Activated CD4-positive, alpha-beta T cell treated with anti-CD3 and anti-CD28 coated beads, Interleukin-2, amount 50 U/mL, for 4 hours (primary cell): ENCODE results near the gene CD81.
"Not testable (repeated sequence)": the region's sequence is repeated elsewhere in the genome, so short reads cannot be mapped to it uniquely, and the experiment has no call there.

Source experiments
- DNase-seq, 2 experiments: peaks; one replicate each; pipeline ENCODE4 v3.0.0-alpha.2; 2020

CD81 gene

GRCh38 chr11:2357651-2358050, 19.5 kb upstream of the CD81 start:
- not testable (repeated sequence) for DNase-seq

DNA sequence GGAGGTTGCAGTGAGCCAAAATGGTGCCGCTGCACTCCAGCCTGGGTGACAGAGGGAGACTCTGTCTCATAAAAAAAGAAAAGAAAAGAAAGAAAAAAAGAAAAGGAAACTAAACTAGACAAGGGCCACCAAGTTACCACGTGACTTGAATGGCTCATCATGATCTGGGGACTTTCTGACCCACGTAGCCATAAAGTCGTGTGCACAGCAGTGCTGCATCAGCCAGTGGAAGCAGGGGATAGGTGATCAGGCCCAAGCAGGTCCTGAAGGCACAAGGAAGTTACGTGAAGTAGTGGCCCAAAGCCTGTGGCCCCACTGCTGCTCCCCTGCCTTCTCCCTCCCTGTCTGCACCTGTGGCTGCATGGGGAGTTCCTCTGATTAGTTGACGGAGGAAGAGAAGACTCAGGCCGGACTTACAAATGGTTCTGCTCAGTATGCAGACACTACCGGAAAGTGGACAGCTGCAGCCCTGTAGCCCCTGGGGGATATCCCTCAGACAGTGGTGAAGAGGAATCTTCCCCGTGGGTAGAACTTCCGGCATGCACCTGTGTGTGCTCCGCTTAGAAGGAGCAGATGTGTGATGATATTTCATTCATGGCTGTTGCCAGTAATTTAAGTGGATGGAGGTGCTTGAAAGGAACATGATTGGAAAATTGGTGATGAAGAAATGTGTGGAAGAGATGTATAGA, 18.2 kb upstream of the CD81 start:
- DNase-seq = no peak

GRCh38 chr11:2359557-2359956, 17.6 kb upstream of the CD81 start:
- no peak for DNase-seq

- DNase-seq = no peak
Measured at GRCh38 chr11:2360081-2360642, 16.9 kb upstream of the CD81 start.

DNA sequence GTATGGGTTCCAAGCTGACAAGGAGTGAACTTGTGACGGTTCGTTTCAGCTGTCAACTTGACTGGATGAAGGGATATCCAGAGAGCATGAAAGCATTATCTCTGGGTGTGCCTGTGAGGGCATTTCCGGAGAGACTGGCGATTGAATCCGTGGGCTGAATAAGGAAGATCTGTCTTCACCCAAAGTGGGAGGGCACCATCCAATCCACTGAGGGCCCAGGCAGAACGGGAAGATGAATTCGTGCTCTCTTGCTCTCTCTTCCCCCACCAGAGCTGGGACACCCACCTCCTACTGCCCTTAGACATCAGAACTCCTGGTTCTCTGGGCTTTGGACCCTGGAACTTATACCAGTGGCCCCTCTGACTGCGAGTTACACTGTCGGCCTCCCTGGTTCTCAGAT, 15.5 kb upstream of the CD81 start:
- no peak for DNase-seq

GRCh38 chr11:2362414-2362813, 14.7 kb upstream of the CD81 start:
- DNase-seq = no peak

GRCh38 chr11:2363130-2363529, 14.0 kb upstream of the CD81 start:
- DNase-seq = no peak

DNA sequence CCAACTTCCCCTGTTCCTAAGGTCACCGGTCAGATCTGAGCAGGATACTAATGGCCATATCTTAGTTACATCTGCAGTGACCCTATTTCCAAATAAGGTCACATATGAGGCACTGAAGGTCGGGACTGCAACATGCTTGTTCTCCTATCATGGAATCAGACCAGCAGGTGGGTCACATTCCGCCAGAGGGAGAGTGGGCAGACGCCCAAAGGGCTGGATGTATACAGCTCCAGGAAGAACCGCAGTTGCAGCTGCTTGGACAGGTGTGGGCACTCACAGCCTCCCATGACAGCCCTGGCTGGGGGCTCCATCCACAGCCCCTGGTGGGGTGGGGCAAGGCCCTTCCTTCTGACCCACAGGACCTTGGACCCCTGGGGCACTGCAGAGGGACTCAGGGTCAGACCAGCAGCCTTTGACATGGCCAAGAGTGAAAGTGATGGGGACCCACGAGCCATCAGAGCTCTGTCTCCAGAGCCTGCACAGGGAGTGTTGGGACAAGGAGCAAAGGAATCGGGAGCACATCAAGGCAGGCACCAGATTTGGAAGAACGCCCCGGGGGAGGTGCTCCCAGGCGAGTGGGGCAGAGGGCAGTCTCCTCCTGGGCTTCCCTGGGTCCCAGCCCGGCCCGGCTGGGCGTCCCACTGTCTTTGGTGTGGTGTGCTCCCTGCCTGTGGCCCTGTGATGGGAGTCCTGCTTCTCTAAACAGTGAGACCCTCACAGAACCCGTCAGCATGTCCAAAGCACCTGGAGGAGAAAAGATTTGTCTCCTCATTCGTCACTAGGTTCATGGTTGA, 13.3 kb upstream of the CD81 start:
- DNase-seq = no peak

GRCh38 chr11:2364386-2364785, 12.7 kb upstream of the CD81 start:
- DNase-seq = not testable (repeated sequence)

DNA sequence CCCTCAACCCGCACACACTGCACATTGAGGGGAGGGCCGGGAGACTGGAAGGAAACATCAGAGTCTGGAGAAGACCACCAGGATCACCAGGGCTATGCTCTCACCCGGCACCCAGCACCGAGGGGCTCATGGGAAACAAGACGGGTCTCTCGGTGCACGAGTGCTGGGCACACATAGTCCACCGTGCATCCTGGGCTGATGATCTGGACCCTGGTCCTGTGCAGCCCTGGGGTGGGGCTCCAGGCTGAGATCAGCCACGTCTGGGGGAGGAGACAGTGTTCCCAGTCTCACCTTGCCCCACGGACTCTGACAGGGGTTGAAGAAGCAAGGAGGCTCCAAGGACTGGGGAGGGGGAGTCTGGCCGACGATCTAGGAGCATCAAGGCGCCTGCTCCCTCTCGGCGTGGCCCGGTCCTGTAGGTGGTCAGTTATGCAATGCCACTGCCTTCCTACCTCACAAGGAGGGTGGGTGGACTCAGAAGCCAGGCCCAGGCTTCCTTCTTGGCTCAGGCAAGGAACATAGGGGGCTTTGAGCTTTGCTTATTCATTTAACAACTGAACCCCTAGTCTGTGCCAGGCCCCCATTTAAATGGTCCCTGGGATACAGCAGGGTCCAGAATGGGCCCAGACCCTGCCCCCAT, 11.4 kb upstream of the CD81 start:
- DNase-seq = no peak

DNA sequence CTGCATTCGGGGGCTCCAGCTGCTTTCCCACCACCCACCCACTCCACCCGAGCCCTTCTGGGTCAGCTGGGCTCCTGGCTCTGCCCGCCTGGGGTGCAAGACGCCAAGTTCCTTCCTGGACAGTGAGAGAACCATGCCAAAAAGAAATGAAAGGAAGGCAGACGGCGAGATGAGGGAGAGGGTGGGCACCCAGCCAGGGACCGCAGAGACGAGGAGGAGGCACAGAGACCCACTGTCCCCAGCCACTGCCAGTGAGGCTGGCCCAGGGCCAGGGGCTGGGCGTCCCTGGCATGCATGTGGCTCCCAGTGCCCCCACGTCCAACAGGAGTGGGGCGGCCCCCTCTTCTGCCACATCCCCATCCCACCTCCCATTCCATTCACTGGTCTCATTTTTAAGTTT, 10.8 kb upstream of the CD81 start:
- DNase-seq = no peak

GRCh38 chr11:2366733-2367132, 10.4 kb upstream of the CD81 start:
- DNase-seq = no peak

- no peak for DNase-seq
Measured at GRCh38 chr11:2367266-2368160, 9.6 kb upstream of the CD81 start.

DNA sequence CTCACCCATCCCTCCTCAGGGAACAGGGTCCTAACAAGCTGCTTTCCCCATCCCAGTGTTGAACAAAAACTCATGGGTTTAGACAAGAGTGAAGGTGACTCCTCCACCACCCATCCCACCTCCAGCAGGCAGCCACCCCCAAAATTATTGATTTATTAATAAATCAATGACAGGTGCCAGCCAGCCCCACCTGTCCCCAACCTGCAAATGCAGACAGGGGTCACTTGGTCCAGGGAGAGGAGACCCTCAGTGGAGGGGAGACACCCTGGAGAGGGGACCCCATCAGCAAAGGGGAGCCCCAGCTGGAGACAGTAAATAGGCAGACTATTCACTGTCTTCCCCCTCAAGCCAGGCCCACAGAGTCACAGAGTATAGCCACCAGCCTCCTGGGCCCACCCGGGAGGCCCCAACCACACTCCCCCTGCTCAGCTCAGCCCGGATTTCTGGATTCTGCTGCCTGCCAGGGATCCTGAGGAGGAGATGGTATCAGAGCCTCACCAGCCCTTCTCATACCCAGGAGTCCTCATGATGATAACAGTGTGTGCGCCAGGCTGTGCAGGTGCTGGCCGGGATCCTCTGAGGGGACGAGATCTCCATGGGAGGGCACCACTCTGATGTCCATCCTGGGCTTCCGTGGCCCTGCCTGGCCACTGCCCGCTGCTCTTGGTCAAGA, 8.8 kb upstream of the CD81 start:
- no peak for DNase-seq

GRCh38 chr11:2368851-2369180, 8.3 kb upstream of the CD81 start:
- no peak for DNase-seq

DNA sequence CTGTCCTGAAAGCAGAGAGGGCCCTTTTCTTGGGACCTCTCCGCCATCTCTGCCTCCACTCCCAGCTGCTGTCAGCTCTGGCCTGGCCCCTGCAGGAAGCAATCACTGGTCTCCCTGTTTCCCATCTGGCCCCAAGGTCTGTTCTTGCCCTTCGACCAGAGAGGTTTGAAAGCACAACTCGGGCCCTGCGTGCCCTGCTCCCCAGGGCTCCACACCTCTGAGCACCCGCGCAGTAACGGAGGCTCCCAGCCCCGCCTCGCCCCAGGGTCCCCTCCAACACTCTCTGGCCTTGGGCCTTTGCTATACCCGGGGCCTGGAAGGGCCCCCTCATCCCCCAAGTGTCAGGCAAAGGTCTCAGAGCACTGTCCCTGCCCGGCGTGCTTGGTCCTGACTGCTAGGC, 7.8 kb upstream of the CD81 start:
- no peak for DNase-seq

- DNase-seq = no peak
Measured at GRCh38 chr11:2369896-2370295, 7.2 kb upstream of the CD81 start.

DNA sequence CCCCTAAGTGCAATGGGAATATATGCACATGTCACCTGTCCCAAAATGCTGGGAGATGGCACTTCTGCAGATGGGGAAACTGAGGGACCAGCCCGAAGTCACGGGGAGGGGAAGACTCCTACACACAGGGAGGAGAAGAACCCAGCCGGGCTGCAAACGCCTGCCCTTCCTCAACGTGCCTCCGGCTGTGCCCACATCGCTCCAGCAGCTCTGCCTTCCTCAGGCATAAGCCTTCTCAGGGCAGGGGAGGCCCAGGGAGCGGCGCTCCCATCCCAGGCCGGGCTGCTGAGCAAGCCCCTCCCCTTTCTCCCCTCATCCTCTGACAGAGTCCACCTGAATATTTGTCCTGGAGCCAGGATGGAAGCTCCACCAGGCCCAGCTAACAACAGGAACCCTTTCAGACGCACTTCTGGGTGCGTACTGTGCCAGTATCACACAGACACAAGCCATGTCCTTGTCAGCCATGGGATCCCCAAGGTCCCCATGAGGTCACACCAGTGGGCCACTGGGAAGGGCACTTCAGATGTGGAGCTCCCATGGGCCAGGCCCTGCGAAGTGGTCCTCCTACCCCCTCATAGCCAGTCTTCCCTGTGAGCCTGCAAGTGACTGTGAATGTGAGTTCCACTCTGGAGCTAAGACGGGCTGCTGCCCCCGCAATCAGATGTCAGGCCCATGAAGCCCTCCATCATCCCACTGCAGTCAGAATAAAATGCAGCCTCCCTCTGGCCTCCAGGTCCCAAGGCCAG, 2.5 kb upstream of the CD81 start:
- no peak for DNase-seq

DNA sequence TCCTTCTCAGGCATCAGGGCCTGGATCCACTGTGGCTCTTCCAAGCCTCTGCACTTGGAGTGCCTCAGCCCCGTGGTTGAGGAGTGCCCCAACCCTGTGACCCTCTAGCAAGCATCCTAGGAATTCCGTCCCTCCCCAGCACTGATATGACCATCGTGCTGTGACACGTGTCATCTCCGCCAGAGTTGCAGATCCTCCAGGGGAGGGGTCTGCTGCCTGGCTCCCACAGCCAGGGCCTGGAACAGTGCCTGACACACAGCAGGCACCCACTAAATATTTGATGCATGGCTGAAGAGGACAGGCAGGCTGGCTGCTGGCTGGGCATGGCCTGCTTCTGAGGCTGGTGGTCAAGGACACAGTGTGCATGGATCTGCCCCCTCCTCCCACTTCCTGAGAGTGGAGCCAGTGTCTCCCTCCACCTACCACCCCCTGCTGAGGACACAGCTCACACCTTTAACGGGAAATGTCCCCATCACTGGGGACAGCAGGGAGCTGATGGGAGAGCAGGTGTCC, 1.7 kb upstream of the CD81 start:
- DNase-seq = no peak

GRCh38 chr11:2375964-2376551, 1.1 kb upstream of the CD81 start:
- no peak for DNase-seq
